SK-N-MC (cell line): ENCODE data around the gene ASPDH.

Source experiments
- EZH2 ChIP-seq: fragments of 200-600 bp; sonication (generic); IDR thresholded peaks from one replicate; pipeline ENCODE4 v1.6.1; 2017; ENCODE audit warnings: antibody characterized with exemption
- POLR2AphosphoS5 ChIP-seq: IDR thresholded peaks from 2 replicates; pipeline ENCODE4 v1.6.1; 2012; ENCODE audit warnings: mild to moderate bottlenecking, low read depth, low read length, borderline replicate concordance

DNA sequence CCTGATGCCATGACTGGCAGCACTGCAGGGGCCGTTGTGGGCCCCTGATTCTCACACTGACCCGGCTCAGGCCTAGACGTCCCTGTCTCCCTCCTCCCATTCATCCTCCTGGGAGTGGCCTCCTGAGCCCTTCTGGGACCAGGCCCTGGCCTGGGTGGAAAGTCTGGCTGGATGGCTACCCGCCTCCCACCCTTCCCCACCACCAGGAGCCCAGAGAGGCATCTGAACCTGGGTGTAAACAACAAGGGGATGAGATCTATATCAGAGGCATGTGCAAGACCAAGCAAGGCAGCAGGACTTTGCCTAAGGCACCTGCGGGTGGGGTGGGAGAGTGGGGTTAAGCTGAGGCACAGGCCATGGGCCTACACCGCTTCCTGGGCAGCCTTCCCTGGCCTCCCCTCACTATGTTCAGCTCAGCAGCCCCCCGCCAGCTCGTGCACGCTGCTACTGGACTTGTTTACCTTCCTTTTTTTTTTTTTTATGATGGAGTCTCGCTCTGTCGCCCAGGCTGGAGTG lies 22.0 kb upstream of the ASPDH start:
- TF ChIP-seq POLR2AphosphoS5 (no peak), EZH2 (no peak)
